Amniotic epithelial cell (primary cell): ENCODE measurements around the gene SH3BGRL2.
"Not testable (repeated sequence)": the region's sequence is repeated elsewhere in the genome, so short reads cannot be mapped to it uniquely, and the experiment has no call there.

Experiments used
- DNase-seq: peaks from one replicate; pipeline ENCODE4 v3.0.0-alpha.2; 2010; ENCODE audit warnings: low read depth

The SH3BGRL2 gene

DNA sequence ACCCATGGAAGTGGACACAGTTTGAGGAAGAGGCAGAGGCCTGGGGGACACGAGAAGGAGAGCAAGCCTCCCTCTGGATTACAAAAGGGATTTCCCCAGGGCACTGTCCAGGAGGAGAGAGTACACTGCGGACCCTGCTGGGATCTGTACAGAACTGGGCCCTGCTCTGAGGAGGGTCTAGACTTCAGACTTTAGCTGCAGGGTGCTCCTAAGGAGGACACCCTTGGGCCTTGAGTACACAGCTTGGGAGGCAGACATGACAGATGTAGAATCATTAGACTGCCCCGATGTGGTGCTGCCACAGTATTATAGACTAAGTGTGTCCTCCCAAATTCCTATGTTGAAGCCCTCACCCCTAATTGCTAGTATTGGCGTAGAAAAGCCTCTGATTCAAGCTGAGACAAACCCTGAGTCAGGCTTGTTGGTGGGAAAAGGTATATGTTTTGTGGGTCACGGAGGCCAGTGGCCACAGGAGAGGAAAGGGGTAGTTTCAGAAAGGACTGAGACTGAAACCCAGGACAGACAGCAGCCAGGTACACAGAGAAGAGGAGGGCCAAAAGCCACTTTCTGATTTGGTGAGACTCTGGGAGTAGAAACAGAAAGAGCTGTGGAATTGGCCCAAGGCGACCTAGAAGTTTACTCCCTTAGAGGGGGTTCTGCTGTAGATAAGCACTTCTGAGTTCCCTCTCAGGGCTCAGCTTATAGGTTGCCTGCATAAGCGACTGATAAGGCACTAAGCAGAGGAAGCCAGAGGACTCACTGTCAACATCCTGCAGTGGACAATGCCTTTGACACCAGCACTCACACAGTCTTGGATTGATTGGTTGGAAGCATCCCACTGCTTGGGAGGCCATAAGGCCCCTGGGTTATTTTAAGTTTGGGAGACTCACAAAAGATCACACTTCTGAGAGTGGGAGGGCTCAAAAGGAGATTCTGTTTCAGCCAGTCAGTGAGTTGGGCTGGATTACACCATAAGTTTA, 16.5 kb upstream of the SH3BGRL2 start:
- no peak for DNase-seq

DNA sequence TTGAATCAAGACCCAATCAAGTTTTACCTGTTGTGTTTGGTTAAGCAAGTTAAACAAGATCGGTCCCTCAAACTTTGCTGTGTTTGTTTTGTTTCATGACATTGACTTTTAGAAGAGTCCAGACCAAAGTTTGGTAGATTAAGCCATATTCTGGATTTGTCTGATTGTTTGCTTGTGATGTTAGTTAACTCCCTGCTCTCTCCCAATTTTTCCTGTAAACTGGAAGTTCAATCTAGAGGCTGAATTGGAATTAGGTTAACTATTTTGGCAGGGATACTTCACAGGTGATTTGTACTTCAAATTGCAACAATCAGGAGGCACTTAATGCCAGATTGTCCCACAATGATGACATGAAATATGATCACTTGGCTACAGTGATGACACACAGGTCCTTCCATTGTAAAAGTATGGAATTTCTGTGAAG, 13.6 kb upstream of the SH3BGRL2 start:
- no peak for DNase-seq

DNA sequence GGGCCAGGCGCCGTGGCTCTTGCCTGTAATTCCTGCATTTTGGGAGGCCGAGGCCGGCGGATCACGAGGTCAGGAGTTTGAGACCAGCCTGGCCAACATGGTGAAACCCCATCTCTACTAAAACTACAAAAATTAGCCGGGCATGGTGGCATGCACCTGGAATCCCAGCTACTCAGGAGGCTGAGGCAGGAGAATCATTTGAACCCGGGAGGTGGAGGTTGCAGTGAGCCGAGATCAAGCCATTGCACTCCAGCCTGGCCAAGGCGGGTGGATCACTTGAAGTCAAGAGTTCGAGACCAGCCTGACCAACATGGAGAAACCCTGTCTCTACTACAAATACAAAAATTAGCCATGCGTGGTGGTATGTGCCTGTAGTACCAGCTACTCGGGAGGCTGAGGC, 12.7 kb upstream of the SH3BGRL2 start:
- DNase-seq: not testable (repeated sequence)

DNA sequence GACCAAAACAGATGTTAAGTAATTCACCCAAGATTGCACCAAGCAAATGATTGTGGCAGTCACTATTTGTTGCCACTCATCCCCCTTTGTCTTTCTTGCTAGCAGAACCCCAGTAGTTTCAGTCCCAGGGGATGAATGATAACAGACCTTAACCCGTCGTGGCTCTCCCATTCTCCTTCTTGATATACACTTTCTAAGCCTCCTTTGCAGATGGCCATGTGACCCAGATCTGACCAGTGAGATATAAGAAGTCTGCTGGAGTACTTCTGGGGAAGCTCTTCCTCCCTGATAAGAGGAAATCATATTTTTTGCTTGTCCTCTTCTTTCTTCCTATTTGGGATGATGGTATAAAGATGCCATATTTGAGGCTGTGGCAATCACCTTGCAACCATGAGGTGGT, 9.6 kb upstream of the SH3BGRL2 start:
- DNase-seq: no peak

DNA sequence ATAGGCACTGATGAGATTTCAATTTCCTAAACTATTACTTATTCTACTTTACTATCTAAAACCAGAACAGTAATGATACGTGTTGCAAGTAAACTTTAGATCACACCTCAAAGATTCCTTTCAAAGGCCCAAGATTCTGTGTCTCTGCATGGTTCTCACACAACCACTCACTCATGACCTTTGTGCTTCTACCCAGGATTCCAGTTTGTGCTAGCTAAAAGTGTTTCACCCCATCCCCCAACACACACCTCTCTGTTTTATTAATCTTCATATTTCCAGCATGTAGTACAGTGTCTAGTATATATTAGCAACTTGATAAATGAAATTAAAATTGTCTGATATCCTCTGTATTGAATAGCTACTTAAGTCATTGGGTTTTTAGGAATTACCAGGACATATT, 8.8 kb upstream of the SH3BGRL2 start:
- DNase-seq: no peak

DNA sequence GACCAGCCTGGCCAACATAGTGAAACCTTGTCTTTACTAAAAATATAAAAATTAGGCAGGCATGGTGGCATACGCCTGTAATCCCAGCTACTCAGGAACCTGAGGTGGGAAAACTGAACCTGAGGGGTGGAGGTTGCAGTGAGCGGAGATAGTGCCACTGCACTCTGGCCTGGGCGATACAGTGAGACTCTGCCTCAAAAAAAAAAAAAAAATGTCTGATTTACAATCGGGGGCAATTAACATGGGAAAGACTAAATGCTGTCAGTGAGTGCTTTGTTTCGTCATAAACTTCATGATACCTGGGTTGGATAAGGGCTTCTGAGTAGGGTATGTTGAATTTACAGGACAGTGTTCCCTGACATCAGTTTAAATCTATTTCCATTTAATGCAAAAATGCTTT, 8.0 kb upstream of the SH3BGRL2 start:
- DNase-seq: no peak

DNA sequence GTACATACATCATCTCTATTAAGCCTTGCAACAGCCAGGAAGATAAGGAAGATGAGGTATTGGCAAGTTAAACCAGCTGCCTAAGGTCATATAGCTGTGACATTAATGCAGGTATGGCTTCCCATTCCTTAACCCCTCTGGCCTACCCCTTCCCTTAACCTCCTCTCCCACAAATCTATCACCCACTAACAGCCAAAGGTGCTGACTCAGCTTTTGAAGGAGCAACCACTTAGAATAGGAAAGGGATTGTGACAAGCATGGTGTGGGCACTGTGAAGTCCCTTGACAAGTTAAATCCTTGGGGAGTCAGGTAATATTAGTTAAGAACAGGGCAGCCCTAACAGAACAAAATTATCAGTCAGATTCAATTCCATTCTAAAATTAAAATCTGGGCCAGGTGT, 5.4 kb upstream of the SH3BGRL2 start:
- no peak for DNase-seq

DNA sequence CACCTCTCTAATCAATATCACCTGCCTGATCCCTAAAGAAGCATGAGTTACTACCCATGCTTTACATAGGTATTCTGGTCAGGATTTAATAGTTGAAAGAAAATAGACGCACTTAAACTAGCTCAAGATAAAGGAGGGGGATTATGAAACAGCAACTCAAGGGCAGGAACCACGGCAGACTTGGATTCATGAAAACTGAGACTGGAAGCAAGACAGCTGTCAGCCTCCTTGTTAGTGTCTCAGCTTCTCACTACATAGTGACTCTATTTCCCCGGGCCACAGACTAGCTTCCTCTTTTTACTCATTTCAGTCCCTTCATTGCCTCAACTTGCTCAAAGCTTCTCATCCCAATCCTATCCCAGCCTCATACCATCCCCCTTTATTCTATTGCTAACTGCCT, 4.3 kb upstream of the SH3BGRL2 start:
- no peak for DNase-seq

DNA sequence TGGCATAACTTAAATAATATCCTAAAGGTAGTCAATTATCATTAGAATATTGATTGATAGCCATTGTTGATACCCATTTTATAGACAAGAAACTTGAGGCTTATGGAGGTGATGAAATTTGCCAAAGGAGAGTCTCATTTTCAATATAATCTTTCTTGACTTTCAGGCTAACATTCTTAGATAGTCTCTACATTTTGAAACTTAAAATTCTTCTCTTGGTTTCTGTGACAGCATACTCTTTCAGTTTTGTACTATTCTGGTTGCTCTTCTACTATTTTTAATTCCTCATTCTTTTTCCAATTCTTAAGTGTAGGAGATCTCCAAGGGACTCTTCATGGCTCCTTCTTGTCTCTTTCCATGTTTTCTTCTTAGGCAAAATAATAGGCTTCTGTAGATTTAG, 3.7 kb upstream of the SH3BGRL2 start:
- DNase-seq: no peak

DNA sequence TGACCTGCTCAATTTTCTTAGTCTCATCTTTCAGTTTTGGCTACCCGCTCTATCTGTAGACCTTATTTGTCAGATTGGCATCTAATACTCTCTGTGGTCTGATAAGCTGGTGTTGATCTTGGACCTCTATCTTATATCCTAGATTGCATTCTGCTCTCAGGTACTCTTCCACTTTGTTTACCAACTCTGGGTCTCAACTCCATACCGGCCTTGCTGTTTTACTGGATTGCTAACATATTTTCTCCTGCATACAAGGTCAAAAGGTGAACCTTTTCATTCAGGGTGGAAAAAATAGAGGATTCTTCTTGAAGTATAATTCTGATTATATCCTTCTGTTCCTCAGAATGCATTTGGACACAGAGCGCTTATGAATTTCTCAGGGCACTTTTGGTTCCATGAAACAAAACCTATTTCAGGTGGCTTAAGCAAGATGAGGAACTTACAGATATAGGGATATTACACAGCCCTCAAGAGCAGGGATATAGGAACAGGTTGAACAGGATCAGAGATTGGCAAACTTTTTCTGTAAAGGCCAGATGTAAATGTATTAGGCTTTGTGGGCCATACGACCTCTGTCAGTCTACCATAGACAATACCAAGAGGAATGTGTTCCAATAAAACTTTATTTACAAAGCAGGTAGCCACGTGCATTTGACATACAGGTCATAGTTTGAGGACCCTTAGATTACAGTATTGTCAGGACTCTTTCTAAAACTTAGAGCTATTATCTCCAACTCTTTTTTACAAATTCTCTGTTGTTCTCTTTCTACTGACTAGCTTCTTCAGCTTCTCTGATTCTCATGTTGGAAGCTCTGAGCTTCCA, 2.5 kb upstream of the SH3BGRL2 start:
- DNase-seq: no peak

DNA sequence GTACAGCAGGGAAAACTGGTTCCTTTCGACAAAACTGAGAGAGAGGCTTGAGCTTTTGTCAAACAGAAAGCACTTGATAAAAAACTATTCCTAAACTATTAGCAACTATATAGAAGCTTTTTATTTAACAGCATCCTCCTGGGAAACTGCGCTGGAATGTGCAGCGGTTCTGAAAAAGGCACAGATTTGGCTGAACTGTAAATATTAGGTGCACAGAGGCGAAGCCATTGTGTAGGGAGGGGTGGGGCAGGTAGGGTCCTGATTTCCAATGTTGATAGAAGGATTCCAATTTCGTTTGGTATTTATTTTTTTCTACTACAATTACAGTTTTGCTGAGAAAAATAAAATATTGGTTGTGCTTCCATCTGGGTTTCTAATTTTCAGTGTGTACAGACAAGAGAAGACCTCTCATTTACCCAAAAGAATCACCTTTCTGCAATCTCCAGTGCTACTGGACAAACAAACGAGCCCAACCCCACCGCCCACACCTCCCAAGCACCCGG, 698 bp upstream of the SH3BGRL2 start:
- DNase-seq: no peak

DNA sequence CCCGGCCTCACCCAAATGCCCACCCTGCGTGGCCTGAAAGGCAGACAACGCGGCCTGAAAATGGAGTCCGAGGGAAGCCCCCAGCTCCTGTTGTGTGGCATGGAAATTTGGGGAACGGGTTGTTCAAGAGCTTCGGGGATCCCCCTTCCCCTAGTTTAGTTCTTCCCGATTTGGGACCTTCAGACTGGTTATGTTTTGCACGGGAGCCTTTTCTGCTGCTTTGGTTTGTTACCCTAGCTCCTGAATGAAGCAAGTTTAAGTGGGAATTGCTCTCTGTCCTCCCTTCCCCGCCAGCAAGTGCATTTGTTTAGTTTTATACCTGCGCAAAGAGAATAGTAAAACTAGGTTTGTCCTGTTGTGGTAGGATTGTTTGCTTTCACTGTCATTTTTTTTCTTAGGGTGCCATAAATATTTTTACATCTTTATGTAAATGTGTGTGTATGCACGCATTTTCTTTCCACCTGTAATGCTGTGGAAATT, 604 bp downstream of the SH3BGRL2 start:
- no peak for DNase-seq

DNA sequence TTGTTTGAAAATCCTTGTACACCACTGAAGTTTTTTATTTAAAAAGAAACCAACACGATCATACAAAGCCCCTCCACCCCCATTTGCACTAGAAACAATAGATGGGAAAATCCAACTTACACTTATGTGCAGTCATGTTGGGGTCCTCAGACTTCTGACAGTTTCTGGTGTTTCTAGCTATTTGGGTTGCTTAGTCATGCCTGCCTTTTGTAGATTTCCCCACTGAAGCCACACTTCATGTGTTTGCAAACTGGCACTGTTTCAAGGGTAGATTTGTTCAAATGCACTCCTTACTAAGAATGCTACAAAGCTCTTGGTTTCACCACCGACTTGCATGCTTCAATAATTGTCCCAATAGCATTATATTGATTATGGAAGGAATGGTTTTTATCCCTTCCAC, 1.5 kb downstream of the SH3BGRL2 start:
- peak; percentile 9 for DNase-seq

DNA sequence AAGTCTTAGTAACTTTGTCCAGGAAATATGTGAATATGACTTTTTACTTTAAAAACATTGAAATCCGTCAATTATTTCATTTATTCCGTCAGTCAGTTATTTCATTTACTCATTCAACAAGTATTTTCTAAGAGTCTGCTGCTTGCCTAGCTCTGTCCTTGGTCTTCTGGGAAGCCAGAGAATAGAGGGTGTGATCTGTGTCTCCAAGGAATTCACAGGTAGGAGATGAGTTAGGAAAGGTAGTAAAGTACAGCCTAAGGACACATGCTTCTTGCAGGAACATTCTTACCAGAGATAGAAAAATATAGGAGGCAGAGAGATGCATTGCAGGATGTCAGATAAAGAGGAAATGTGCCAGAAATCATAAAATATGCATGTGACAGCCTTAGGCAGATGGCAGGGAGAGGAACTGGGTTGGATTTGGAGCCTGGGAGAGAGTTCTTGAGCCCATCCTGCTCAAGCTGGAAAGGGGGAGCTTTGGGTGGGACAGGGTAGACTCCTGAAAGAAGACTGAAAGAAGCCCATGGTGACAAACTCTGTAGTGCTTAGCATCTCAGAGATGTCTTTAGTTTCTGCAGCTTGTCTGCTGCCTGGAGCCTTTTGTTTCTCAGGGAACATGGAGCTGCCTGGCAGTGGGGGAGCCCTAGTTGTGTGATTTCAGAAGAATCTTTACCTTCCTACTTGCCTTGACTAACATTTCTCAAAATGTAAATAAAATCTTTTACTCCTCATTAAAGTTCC, 3.5 kb downstream of the SH3BGRL2 start:
- no peak for DNase-seq

DNA sequence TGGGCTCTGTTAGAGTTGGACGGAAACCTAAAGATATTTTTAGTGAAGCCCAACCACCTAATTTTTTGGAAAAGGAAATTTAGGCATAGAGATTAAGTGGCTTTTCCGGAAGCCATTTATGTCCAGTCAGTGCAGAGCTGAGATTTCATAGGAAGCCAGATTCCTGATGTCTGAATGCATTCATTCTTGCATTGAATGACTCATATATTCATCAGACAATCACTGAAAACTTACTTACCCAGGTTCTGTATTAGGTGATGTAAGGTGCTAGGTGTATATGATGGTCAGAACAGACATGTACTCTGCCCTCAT, 4.1 kb downstream of the SH3BGRL2 start:
- no peak for DNase-seq

DNA sequence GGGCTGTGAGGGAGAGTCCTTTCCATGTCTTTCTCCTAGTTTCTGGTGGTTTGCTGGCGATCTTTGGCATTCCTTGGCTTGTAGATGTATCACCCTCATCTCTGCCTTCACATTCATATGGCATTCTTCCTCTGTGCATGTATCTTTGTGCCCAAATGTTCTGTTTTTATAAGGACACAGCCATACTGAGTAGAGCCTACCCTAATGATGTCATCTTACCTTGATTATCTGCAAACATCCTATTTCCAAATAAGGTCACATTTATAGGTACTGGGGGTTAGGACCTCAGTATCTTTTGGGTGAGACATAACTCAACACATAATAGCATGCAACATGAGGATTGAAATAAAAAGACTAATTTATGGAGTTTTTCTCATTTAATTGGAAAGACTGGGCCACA, 5.5 kb downstream of the SH3BGRL2 start:
- no peak for DNase-seq

DNA sequence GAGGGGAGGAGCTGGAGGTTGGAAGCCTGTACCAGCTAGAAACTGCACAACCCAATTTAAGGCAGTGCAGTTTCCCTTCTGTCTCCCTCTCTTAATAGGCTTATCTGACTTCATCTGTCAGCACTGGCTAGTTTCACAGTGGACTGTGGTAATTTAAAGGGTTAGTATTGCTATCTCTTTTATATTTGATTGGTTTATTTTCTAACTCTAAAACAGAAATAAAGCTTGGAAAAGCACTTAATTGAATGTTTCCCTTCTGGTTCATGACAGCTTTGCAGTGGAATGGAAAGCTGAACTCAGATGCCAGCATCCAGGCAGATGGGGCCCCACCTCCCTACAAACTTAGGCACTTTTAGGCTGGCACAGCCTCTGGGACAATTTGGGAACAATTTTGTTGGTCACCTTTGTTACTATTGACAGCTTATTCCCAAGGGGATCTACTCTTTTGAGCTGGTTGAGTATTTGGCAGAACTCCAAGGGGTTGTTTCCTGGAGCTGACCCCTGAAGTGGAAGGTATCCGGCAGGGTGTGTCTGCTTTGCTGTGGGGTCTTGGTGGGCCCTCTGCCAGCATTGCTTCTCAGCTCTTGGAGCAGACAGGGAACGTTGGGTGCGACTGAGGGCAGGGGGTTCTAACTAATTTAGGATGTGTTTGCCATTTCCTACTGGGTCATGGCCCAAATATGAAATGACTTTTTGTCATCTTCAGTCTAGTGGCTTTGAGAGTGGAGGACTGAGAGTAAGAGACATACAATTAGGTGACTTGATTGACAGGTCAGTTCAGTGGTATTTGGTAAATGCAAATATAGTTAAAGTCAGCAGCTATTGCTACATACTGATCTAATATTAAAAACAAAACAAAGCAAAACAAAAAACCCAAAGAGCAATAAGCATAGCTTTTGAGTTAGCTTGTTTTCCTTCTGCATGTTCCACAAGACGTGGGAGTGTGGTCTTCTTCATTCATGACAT, 9.3 kb downstream of the SH3BGRL2 start:
- DNase-seq: peak; percentile 10

DNA sequence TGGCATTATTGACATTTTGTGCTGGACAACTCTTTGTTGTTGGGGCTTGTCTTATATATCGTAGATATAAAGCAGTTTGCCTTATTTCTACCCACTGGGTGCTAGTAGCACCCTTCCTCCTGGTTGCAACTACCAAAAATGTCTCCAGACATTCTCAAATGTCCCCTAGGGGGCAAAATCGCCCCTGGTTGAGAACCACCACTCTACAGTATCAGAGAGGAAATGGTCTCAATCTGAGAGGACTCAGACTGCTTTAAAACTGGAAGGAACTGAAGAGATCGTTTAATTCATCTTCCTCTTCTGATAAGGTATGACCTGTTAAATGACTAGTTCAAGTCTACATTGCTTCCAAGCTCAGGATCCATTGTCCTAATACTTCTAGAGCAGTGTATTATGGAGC, 14.9 kb downstream of the SH3BGRL2 start:
- no peak for DNase-seq

DNA sequence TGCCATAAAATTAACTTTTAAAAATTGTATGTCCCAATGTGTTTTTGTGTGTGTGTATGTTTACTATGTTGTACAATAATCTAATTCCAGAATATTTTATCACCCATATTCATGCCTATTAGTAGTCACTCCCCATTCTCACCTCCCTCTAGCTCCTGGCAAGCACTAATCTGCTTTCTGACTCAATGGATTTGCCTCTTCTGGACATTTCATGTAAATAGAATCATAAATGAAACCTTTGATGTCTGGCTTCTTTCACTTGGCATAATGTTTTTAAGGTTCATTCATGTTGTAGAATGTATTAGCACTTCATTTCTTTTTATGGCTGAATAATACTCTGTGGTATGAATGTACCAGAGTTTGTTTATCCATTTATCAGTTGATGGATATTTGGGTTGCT, 15.4 kb downstream of the SH3BGRL2 start:
- peak; percentile 43 for DNase-seq

DNA sequence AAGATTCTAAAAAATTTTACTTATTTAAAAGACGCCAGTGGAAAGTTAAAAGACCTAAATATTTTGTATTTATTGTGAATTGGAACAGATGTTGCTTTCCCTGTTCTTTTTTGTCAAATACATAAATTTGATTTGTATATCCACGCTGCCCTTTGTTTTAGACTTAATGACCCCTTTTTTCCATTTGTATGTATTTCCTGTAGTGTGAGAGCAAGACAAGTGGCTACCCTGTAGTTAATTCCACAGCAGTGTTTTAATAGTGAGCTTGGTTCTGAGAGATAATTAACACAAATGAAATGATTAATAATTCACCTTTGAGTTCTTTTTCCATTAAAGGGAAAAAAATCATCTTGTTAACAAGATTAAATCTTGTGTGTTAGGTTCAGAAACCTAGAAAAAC, 16.6 kb downstream of the SH3BGRL2 start:
- no peak for DNase-seq

DNA sequence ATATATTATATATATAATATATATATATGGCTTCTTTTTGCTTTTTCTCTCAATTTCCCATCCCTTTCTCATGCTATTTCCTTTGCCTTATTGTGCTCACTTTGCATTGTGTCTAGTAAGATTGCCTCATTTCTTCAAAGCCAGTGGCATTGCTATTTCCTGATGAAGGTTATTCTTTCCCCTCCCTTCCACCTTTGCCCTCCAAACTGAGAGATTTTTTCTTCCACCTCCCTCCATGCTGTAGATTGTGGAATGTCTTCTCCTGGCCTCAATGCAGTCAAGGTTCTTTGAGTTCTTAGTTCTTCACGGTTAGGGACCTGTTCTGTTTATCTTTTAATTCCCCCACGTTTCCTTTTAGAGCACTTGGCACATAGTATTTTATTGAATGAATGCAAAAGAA, 17.2 kb downstream of the SH3BGRL2 start:
- no peak for DNase-seq
